Esophagus squamous epithelium (tissue), 4 donors: Measurements from ENCODE around the gene CDH24.

Experiments used
- CTCF ChIP-seq, 6 experiments: fragments of 450-650 bp in 4 of 6; fragments of 200-600 bp in 2 of 6; sonication (generic) in 2 of 6; IDR thresholded peaks; one replicate each; pipeline ENCODE4 v1.5.1; 2016 to 2019; ENCODE audit warnings: antibody characterized with exemption in 6 of 6, mild to moderate bottlenecking in 4 of 6, moderate library complexity in 4 of 6
- POLR2A ChIP-seq, 4 donors: fragments of 450-650 bp; IDR thresholded peaks; one replicate each; pipeline ENCODE4 v1.6.1; 2017; ENCODE audit warnings: antibody characterized with exemption in 4 of 4, mild to moderate bottlenecking in 4 of 4, moderate library complexity in 3 of 4

GRCh38 chr14:23030936-23031335 is 26.4 kb downstream of the CDH24 start:
- TF ChIP-seq CTCF (IDR thresholded peaks at IDR 0.05) (no peak), POLR2A (IDR thresholded peaks at IDR 0.05) (no peak)
